AG10803 (cell line): Measurements from ENCODE around the gene CCDC178.

ENCODE experiments used
- DNase-seq: peaks from one replicate; pipeline ENCODE4 v3.0.0; 2010; ENCODE audit warnings: low read depth
- H3K4me3 ChIP-seq: 2 replicates; pipeline ENCODE4 v1.5.1; 2011; ENCODE audit warnings: mild to moderate bottlenecking, low read length, control low read depth
- TF ChIP-seq, protein P1 (sequence below): conservative IDR thresholded peaks from 2 replicates; pipeline ENCODE4 v1.5.1; 2011; ENCODE audit warnings: mild to moderate bottlenecking, low read length, control low read depth, inconsistent platforms

Gene CCDC178

GRCh38 chr18:33232318-33232626 lies 208.2 kb downstream of the CCDC178 start:
- DNase-seq = no peak

DNA sequence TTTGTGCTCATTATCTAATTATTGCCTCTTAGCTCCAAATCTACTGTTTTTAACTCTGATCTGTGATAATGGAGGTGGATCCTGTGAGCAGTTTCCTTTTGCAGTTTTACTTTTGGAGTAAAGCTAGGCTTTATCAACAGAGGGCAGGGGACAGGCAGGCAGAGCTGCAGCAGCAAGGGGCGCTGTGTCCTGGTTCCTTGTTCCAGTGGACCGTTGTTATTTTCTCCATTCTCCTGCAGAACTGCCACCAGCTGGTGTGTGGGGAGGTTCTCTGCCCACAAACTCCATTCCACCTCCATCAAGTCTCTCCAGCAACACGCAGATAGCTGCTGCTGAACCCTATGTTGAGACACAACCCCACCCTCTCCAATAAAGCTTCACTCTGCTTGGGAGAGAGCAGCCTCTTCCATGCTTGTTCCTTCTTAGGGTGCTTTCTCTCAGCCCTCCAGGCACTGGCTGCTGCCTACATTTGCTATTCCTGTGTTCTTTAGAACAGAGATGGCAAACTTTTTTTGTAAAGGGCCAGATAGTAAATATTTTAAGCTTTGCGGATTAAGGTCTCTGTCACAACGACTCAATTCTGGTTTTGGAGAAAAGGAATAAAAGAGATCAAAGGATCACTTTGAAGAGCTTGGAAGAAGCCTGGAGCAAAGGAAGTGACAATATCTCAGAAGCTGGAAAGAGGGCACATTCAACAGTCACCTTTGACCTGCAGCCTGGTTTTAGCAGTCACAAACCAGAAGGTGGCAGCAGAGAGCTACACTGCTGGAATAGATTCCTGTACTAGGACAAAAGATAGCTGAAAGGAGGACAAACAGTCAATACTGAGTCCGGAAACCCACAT lies 208.8 kb downstream of the CCDC178 start:
- TF ChIP-seq, protein P1, sequence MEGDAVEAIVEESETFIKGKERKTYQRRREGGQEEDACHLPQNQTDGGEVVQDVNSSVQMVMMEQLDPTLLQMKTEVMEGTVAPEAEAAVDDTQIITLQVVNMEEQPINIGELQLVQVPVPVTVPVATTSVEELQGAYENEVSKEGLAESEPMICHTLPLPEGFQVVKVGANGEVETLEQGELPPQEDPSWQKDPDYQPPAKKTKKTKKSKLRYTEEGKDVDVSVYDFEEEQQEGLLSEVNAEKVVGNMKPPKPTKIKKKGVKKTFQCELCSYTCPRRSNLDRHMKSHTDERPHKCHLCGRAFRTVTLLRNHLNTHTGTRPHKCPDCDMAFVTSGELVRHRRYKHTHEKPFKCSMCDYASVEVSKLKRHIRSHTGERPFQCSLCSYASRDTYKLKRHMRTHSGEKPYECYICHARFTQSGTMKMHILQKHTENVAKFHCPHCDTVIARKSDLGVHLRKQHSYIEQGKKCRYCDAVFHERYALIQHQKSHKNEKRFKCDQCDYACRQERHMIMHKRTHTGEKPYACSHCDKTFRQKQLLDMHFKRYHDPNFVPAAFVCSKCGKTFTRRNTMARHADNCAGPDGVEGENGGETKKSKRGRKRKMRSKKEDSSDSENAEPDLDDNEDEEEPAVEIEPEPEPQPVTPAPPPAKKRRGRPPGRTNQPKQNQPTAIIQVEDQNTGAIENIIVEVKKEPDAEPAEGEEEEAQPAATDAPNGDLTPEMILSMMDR = peak; percentile 99
- H3K4me3 ChIP-seq = no peak overlapping the region
- DNase-seq = peak; percentile 60

More at GRCh38 chr18:33232318-33232626, 208.2 kb downstream of the CCDC178 start:
- no peak overlapping the region for H3K4me3 ChIP-seq
- TF ChIP-seq, protein P1 = no peak

- no peak overlapping the region for H3K4me3 ChIP-seq
- TF ChIP-seq, protein P1 = no peak
- no peak for DNase-seq
Measured at GRCh38 chr18:33212363-33212762, 228.2 kb downstream of the CCDC178 start.

GRCh38 chr18:33210575-33211189 lies 229.8 kb downstream of the CCDC178 start:
- H3K4me3 ChIP-seq = no peak overlapping the region

GRCh38 chr18:33205777-33206176 lies 234.7 kb downstream of the CCDC178 start:
- no peak for DNase-seq
- H3K4me3 ChIP-seq = no peak overlapping the region
- TF ChIP-seq, protein P1 = no peak

More at GRCh38 chr18:33210575-33211189, 229.8 kb downstream of the CCDC178 start:
- TF ChIP-seq, protein P1 = peak; percentile 61
- DNase-seq = peak; percentile 19

- no peak overlapping the region for H3K4me3 ChIP-seq
- DNase-seq = no peak
- TF ChIP-seq, protein P1 = peak; percentile 35
Measured at GRCh38 chr18:33201509-33201926, 239.0 kb downstream of the CCDC178 start.

- TF ChIP-seq, protein P1 = no peak
- no peak overlapping the region for H3K4me3 ChIP-seq
- DNase-seq = no peak
Measured at GRCh38 chr18:33195795-33196194, 244.7 kb downstream of the CCDC178 start.
